Esophagus muscularis mucosa (tissue), 4 donors: ENCODE results near the gene FOXO3. TPM values are rescaled to one million over a fixed set of nuclear protein-coding genes. Genes with fewer than 3 reads are reported as not detected.

Source experiments
- DNase-seq: peaks from one replicate; pipeline ENCODE4 v3.0.0-alpha.2; 2017; ENCODE audit errors: extremely low spot score
- H3K27ac ChIP-seq, 4 donors: fragments of 200-600 bp; sonication (generic); replicated peaks in 1 of 4; 1 replicate in 3 of 4; 2 replicates in 1 of 4; pipeline ENCODE4 v1.5.1; 2016 to 2019; ENCODE audit warnings: mild to moderate bottlenecking in 1 of 4
- H3K27me3 ChIP-seq, 4 donors: fragments of 200-600 bp; sonication (generic); one replicate each; pipeline versions ENCODE4 v1.5.1 to v1.6.0; 2016 to 2019
- H3K36me3 ChIP-seq, 4 donors: fragments of 200-600 bp; sonication (generic); one replicate each; pipeline ENCODE4 v1.5.1; 2016 to 2019
- H3K4me1 ChIP-seq, 4 donors: fragments of 200-600 bp; sonication (generic); one replicate each; pipeline ENCODE4 v1.5.1; 2016 to 2019
- H3K4me3 ChIP-seq, 4 donors: fragments of 200-600 bp; sonication (generic); 1 replicate in 2 of 4; 2 replicates in 2 of 4; pipeline ENCODE4 v1.5.1; 2016 to 2019; ENCODE audit warnings: mild to moderate bottlenecking in 4 of 4, moderate library complexity in 1 of 4
- H3K9me3 ChIP-seq, 4 donors: fragments of 200-600 bp; sonication (generic); 1 replicate in 3 of 4; 2 replicates in 1 of 4; pipeline ENCODE4 v1.5.1; 2016 to 2019
- CTCF ChIP-seq, 3 experiments: fragments of 200-600 bp in 2 of 3; fragments of 450-650 bp in 1 of 3; sonication (generic) in 2 of 3; IDR thresholded peaks; one replicate each; pipeline ENCODE4 v1.5.1; 2017 to 2019; ENCODE audit warnings: antibody characterized with exemption in 3 of 3, mild to moderate bottlenecking in 2 of 3, moderate library complexity in 1 of 3
- EP300 ChIP-seq: sonication (generic); formaldehyde crosslinking; IDR thresholded peaks from one replicate; pipeline ENCODE4 v1.6.1; 2017; ENCODE audit warnings: antibody characterized with exemption
- POLR2A ChIP-seq: fragments of 450-650 bp; IDR thresholded peaks from one replicate; pipeline ENCODE4 v1.6.1; 2017; ENCODE audit warnings: antibody characterized with exemption, moderate library complexity, mild to moderate bottlenecking, low read depth
- POLR2AphosphoS5 ChIP-seq, 2 donors: sonication (generic); formaldehyde crosslinking; IDR thresholded peaks; one replicate each; pipeline ENCODE4 v1.6.1; 2017; ENCODE audit warnings: antibody characterized with exemption in 2 of 2
- WGBS: methylation state at CpG from one replicate; pipeline ENCODE4 v1.1.5; 2018; 5-methylcytosine and 5-hydroxymethylcytosine counted together
- intact Hi-C: fragments of 100-400 bp; cut with DNase I; formaldehyde crosslinking; loops from one replicate; pipeline ENCODE4 v1.15.1; 2023
- total RNA-seq, 4 donors: library from RNA; depleted of rRNA; stranded (reverse); fragments of >200 nt; gene quantifications; one replicate each; pipeline versions ENCODE4 v1.1.0 to v1.2.1, GENCODE V29; 2016

The FOXO3 gene
- total RNA-seq, 4 donors from 2014 or later = 92.2 to 154 (median 122) TPM

- Histone ChIP-seq H3K27ac (peak overlapping the region in 2 of 4 donors; percentile 18 to 48), H3K27me3 (no peaks in the 10 kb centered on the region), H3K4me1 (peaks cover 84 to 100% (median 96%) of the 10 kb centered on the region in 4 donors), H3K4me3 (no peak overlapping the region), H3K36me3 (peaks cover 0 to 33% (median 13%) of the 10 kb centered on the region in 4 donors), H3K9me3 (no peaks in the 10 kb centered on the region)
- no peak for DNase-seq
- WGBS = 25% methylated on average over 1 of the region's 1 CpG
- intact Hi-C loops = no loop called here
- no peak for TF ChIP-seq POLR2A
- no peak for TF ChIP-seq POLR2AphosphoS5 (IDR thresholded peaks at IDR 0.05)
- no peak for TF ChIP-seq EP300
- TF ChIP-seq CTCF (IDR thresholded peaks at IDR 0.05) = no peak
These were observed 16.0 kb downstream of the FOXO3 start for GRCh38 chr6:108576709-108577108.

- H3K36me3 ChIP-seq = peaks cover 0 to 18% (median 3%) of the 10 kb centered on the region in 4 donors
- H3K27me3 ChIP-seq = no peaks in the 10 kb centered on the region
- intact Hi-C loops = no loop called here
- WGBS = 96% methylated on average over 4 of the region's 4 CpGs
- no peaks in the 10 kb centered on the region for H3K9me3 ChIP-seq
- peaks cover 97 to 100% (median 100%) of the 10 kb centered on the region in 4 donors for H3K4me1 ChIP-seq
- TF ChIP-seq POLR2A = no peak
- no peak overlapping the region for H3K4me3 ChIP-seq
- no peak for DNase-seq
- H3K27ac ChIP-seq = peak overlapping the region in 1 of 4 donors; percentile 77
These were observed 17.4 kb downstream of the FOXO3 start for GRCh38 chr6:108578166-108578565.

- H3K4me3 ChIP-seq = no peak overlapping the region
- peaks cover 98 to 100% (median 100%) of the 10 kb centered on the region in 4 donors for H3K4me1 ChIP-seq
- no peaks in the 10 kb centered on the region for H3K9me3 ChIP-seq
- intact Hi-C loops = no loop called here
- no peak for TF ChIP-seq POLR2AphosphoS5 (IDR thresholded peaks at IDR 0.05)
- TF ChIP-seq CTCF (IDR thresholded peaks at IDR 0.05) = no peak
- no peak for TF ChIP-seq EP300
- TF ChIP-seq POLR2A = no peak
- no peak for DNase-seq
- H3K27me3 ChIP-seq = no peaks in the 10 kb centered on the region
- peak overlapping the region; percentile 35 to 78 (median 74) for H3K27ac ChIP-seq
- WGBS = 79% methylated on average over 9 of the region's 9 CpGs
- peaks cover 0 to 12% (median under 1%) of the 10 kb centered on the region in 4 donors for H3K36me3 ChIP-seq
These were observed 18.0 kb downstream of the FOXO3 start for GRCh38 chr6:108578595-108579327.

GRCh38 chr6:108579328-108579721 lies 18.6 kb downstream of the FOXO3 start:
- H3K4me1 ChIP-seq = peaks cover 98 to 100% (median 100%) of the 10 kb centered on the region in 4 donors
- 100% methylated on average over 2 of the region's 2 CpGs for WGBS
- DNase-seq = no peak
- intact Hi-C loops = no loop called here
- H3K27ac ChIP-seq = peak overlapping the region; percentile 35 to 78 (median 74)
- H3K9me3 ChIP-seq = no peaks in the 10 kb centered on the region
- no peaks in the 10 kb centered on the region for H3K27me3 ChIP-seq
- no peak overlapping the region for H3K4me3 ChIP-seq
- H3K36me3 ChIP-seq = peaks cover 0 to 12% (median 0%) of the 10 kb centered on the region in 4 donors
- TF ChIP-seq POLR2AphosphoS5 (IDR thresholded peaks at IDR 0.05) (no peak), POLR2A (no peak), CTCF (IDR thresholded peaks at IDR 0.05) (no peak), EP300 (no peak)

- intact Hi-C loops = no loop called here
- H3K9me3 ChIP-seq = no peaks in the 10 kb centered on the region
These were observed 19.9 kb downstream of the FOXO3 start for GRCh38 chr6:108580646-108581045.

More at GRCh38 chr6:108580646-108581045, 19.9 kb downstream of the FOXO3 start:
- H3K27me3 ChIP-seq = no peaks in the 10 kb centered on the region
- H3K4me3 ChIP-seq = peak overlapping the region in 2 of 4 donors; percentile 10 to 20
- peak overlapping the region; percentile 70 to 81 (median 78) for H3K27ac ChIP-seq
- TF ChIP-seq EP300 = no peak
- no peak for TF ChIP-seq POLR2AphosphoS5 (IDR thresholded peaks at IDR 0.05)
- TF ChIP-seq CTCF (IDR thresholded peaks at IDR 0.05) = no peak
- TF ChIP-seq POLR2A = no peak
- WGBS = 69% methylated on average over 2 of the region's 2 CpGs
- H3K4me1 ChIP-seq = peaks cover 95 to 100% (median 99%) of the 10 kb centered on the region in 4 donors
- DNase-seq = no peak
- H3K36me3 ChIP-seq = peaks cover 0 to 12% (median 0%) of the 10 kb centered on the region in 4 donors
